Subcutaneous adipose tissue (tissue), 4 donors: ENCODE results near the gene PTPDC1. TPM values are rescaled to one million over a fixed set of nuclear protein-coding genes. Genes with fewer than 3 reads are reported as not detected.

Experiments used
- CTCF ChIP-seq: fragments of 450-650 bp; IDR thresholded peaks from one replicate; pipeline ENCODE4 v1.5.1; 2016; ENCODE audit warnings: low read depth, mild to moderate bottlenecking, control low read depth, antibody characterized with exemption, moderate library complexity
- total RNA-seq, 4 donors: library from RNA; depleted of rRNA; stranded (reverse); fragments of >200 nt; gene quantifications; one replicate each; pipeline ENCODE4 v1.1.0, GENCODE V29; 2016

PTPDC1 gene
- total RNA-seq, 4 donors from 2014 or later: 11.2 to 16.2 (median 13.4) TPM

GRCh38 chr9:94135222-94135621, 51.0 kb downstream of the PTPDC1 start:
- no peak for TF ChIP-seq CTCF

GRCh38 chr9:94139672-94140417, 55.6 kb downstream of the PTPDC1 start:
- TF ChIP-seq CTCF: no peak

DNA sequence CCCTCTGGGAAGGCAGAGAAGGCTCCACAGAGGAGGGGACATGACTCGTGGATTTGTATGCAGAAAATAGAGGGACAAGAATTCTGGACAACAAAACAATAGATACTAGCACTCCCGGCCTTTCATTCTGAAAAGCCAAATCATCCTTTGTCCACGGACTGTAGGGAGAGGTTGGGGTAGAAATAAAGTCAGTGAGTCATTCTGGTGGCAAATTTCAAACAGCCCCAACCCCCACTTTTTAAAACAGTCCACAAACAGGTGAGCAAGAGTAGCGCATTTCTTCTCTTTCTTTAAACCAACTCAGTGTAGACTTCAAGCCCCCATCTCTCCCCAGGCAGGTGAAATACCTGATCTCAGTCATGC, 56.1 kb downstream of the PTPDC1 start:
- TF ChIP-seq CTCF: no peak

GRCh38 chr9:94140791-94141790, 56.8 kb downstream of the PTPDC1 start:
- TF ChIP-seq CTCF: no peak

DNA sequence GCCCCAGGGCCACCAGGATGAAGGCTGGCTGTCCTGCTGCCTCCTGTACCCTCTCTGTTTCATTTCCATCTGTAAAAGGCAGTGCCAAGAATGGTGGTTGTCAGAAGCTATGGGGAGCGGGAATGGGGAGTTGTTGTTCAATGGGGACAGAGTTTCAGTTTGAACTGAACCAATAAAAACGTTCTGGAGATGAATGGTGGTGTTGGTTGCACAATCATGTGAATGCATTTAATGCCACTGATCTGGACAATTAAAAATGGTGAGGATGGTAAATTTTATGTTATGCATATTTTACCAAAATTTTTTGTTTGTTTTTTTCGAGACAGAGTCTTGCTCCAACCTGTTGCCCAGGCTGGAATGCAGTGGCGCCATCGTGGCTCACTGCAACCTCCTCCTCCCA, 58.1 kb downstream of the PTPDC1 start:
- TF ChIP-seq CTCF: no peak

- TF ChIP-seq CTCF: no peak
Measured at GRCh38 chr9:94144394-94144793, 60.1 kb downstream of the PTPDC1 start.

DNA sequence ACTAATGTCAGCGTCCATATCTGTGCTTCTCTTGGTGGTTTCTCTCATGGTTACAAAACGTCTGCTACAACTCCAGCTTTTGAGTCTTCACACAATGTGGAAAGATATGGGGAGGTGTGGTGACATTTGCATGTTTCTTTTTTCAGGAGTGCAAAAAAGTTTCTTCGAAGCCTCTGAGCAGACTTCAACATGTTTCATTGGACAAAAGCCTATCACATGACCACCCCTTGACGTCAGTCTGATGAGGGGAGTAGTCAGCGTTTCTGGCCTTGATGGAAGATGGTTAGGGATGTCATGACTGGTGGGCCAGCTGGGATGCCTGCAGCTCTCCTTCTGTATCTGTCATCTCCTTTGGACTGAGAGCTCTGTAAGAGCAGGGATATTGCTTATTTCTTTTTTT, 61.4 kb downstream of the PTPDC1 start:
- TF ChIP-seq CTCF: no peak
